ENCODE results near the gene AADACL4. TPM values are rescaled to one million over a fixed set of nuclear protein-coding genes. Genes with fewer than 3 reads are reported as not detected.

Gene AADACL4
- total and polyA plus RNA-seq, 9 of the 15 experiments (the other 6 are each of a cell fraction or from before 2014, with no cell fraction given), result not detected

DNA sequence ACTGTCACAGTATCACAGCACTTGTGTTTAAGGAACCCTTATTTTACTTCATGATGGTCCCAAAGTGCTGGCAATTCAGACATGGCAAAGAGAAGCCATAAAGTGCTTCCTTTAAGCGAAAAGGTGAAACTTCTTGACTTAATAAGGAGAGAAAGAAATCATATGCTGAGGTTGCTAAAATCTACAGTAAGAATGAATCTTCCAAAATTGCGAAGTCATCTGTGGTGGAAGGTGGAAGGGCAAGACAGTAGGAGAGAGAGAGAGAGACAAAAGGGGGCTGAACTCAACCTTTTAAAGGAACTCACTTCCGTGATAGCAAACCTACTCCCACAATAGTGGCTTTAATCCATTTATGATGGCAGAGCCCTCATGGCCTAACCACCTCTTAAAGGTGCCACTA lies 52.8 kb downstream of the AADACL4 start (continued):
- no peak for TF ChIP-seq RERE (CRISPR knock-in tag; IDR thresholded peaks at IDR 0.05; ENCODE audit: borderline replicate concordance)
- TF ChIP-seq, protein P1, sequence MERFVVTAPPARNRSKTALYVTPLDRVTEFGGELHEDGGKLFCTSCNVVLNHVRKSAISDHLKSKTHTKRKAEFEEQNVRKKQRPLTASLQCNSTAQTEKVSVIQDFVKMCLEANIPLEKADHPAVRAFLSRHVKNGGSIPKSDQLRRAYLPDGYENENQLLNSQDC (CRISPR knock-in tag; IDR thresholded peaks at IDR 0.05), result no peak
- no peak for TF ChIP-seq MLLT1 (IDR thresholded peaks at IDR 0.05)
- TF ChIP-seq, protein P2, sequence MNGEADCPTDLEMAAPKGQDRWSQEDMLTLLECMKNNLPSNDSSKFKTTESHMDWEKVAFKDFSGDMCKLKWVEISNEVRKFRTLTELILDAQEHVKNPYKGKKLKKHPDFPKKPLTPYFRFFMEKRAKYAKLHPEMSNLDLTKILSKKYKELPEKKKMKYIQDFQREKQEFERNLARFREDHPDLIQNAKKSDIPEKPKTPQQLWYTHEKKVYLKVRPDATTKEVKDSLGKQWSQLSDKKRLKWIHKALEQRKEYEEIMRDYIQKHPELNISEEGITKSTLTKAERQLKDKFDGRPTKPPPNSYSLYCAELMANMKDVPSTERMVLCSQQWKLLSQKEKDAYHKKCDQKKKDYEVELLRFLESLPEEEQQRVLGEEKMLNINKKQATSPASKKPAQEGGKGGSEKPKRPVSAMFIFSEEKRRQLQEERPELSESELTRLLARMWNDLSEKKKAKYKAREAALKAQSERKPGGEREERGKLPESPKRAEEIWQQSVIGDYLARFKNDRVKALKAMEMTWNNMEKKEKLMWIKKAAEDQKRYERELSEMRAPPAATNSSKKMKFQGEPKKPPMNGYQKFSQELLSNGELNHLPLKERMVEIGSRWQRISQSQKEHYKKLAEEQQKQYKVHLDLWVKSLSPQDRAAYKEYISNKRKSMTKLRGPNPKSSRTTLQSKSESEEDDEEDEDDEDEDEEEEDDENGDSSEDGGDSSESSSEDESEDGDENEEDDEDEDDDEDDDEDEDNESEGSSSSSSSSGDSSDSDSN (IDR thresholded peaks at IDR 0.05; ENCODE audit: borderline replicate concordance in 1 of 2, low read depth in 2 of 2, low read length in 2 of 2), result no peak

Measured in K562 (cell line).